H1 (cell line): Measurements from ENCODE around the gene LAMC1.

ENCODE experiments used
- CBX5 ChIP-seq: fragments of 300-800, 300-1000 bp; sonication (generic); IDR thresholded peaks from 2 replicates; pipeline ENCODE4 v1.7.1; 2016; ENCODE audit warnings: antibody characterized with exemption, low read length, low read depth
- EP300 ChIP-seq, 2 experiments: IDR thresholded peaks; 1 replicate in 1 of 2; 2 replicates in 1 of 2; pipeline ENCODE4 v1.6.1; 2011 to 2012; ENCODE audit warnings: low read depth in 2 of 2, low read length in 2 of 2, mild to moderate bottlenecking in 2 of 2, borderline replicate concordance in 1 of 2, inconsistent platforms in 1 of 2, moderate library complexity in 1 of 2
- EZH2 ChIP-seq: fragments of 200-600 bp; sonication (generic); IDR thresholded peaks from 2 replicates; pipeline ENCODE4 v1.7.1; 2012; ENCODE audit warnings: low read depth, mild to moderate bottlenecking, moderate library complexity, low read length, inconsistent platforms; ENCODE audit not compliant: severe bottlenecking
- JUND ChIP-seq: IDR thresholded peaks from 2 replicates; pipeline ENCODE4 v1.6.1; 2011; ENCODE audit warnings: mild to moderate bottlenecking, improper control_type of control experiment, low read length
- KDM1A ChIP-seq: fragments of 200-600, 300-600 bp; sonication (generic); IDR thresholded peaks from 2 replicates; pipeline ENCODE4 v1.7.1; 2016; ENCODE audit warnings: mild to moderate bottlenecking, low read length, borderline replicate concordance
- POLR2A ChIP-seq, 2 experiments: IDR thresholded peaks; 1 replicate in 1 of 2; 2 replicates in 1 of 2; pipeline ENCODE4 v1.6.1; 2011; ENCODE audit warnings: low read depth in 2 of 2, low read length in 2 of 2, mild to moderate bottlenecking in 2 of 2; ENCODE audit errors: control extremely low read depth in 1 of 2
- POLR2AphosphoS5 ChIP-seq: IDR thresholded peaks from 2 replicates; pipeline ENCODE4 v1.6.1; 2011; ENCODE audit warnings: low read depth, low read length
- RAD21 ChIP-seq, 2 experiments: IDR thresholded peaks in 1 of 2; conservative IDR thresholded peaks in 1 of 2; 2 replicates each; pipeline ENCODE4 v1.6.1; 2011; ENCODE audit warnings: low read depth in 2 of 2, low read length in 2 of 2, improper control_type of control experiment in 1 of 2, inconsistent platforms in 1 of 2, mild to moderate bottlenecking in 1 of 2, moderate library complexity in 1 of 2
- SIN3A ChIP-seq, 2 experiments: IDR thresholded peaks in 1 of 2; conservative IDR thresholded peaks in 1 of 2; 2 replicates each; pipeline ENCODE4 v1.6.1; 2011 to 2012; ENCODE audit warnings: low read length in 2 of 2, improper control_type of control experiment in 1 of 2, low read depth in 1 of 2, mild to moderate bottlenecking in 1 of 2
- TAF7 ChIP-seq: optimal IDR thresholded peaks from 2 replicates; pipeline ENCODE3; 2011; ENCODE audit warnings: low read depth, mild to moderate bottlenecking, inconsistent platforms, low read length, moderate library complexity, borderline replicate concordance
- ZNF274 ChIP-seq: IDR thresholded peaks from 2 replicates; pipeline ENCODE4 v1.7.0; 2012; ENCODE audit warnings: low read length, borderline replicate concordance; ENCODE audit errors: extremely low read depth
- TF ChIP-seq, protein P1 (sequence below), 3 experiments: IDR thresholded peaks; 1 replicate in 2 of 3; 2 replicates in 1 of 3; pipeline versions ENCODE4 v1.5.1 to v1.6.1; 2011; ENCODE audit warnings: low read length in 3 of 3, mild to moderate bottlenecking in 3 of 3, inconsistent platforms in 2 of 3, low read depth in 1 of 3, moderate library complexity in 1 of 3; ENCODE audit not compliant: insufficient read depth in 1 of 3; ENCODE audit errors: control extremely low read depth in 1 of 3
- TF ChIP-seq, protein P2 (sequence below): IDR thresholded peaks from 2 replicates; pipeline ENCODE4 v1.6.1; 2011; ENCODE audit warnings: low read depth, mild to moderate bottlenecking, low read length; ENCODE audit not compliant: insufficient read depth

GRCh38 chr1:183024317-183025009, 1.2 kb downstream of the LAMC1 start:
- TF ChIP-seq CBX5: no peak
- peak; percentile 8 for TF ChIP-seq EZH2
- no peak for TF ChIP-seq RAD21 (IDR thresholded peaks at IDR 0.05 in 1 of 2, conservative IDR thresholded peaks at IDR 0.05 in 1 of 2; ENCODE audit: low read depth in 2 of 2, low read length in 2 of 2)
- TF ChIP-seq KDM1A: no peak
- TF ChIP-seq, protein P1, sequence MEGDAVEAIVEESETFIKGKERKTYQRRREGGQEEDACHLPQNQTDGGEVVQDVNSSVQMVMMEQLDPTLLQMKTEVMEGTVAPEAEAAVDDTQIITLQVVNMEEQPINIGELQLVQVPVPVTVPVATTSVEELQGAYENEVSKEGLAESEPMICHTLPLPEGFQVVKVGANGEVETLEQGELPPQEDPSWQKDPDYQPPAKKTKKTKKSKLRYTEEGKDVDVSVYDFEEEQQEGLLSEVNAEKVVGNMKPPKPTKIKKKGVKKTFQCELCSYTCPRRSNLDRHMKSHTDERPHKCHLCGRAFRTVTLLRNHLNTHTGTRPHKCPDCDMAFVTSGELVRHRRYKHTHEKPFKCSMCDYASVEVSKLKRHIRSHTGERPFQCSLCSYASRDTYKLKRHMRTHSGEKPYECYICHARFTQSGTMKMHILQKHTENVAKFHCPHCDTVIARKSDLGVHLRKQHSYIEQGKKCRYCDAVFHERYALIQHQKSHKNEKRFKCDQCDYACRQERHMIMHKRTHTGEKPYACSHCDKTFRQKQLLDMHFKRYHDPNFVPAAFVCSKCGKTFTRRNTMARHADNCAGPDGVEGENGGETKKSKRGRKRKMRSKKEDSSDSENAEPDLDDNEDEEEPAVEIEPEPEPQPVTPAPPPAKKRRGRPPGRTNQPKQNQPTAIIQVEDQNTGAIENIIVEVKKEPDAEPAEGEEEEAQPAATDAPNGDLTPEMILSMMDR (IDR thresholded peaks at IDR 0.05; ENCODE audit: control extremely low read depth in 1 of 3, insufficient read depth in 1 of 3, low read depth in 1 of 3, low read length in 3 of 3): no peak
- no peak for TF ChIP-seq TAF7
- TF ChIP-seq POLR2A (IDR thresholded peaks at IDR 0.05; ENCODE audit: control extremely low read depth in 1 of 2, low read depth in 2 of 2, low read length in 2 of 2): no peak
- no peak for TF ChIP-seq POLR2AphosphoS5
- no peak for TF ChIP-seq ZNF274
- no peak for TF ChIP-seq SIN3A (conservative IDR thresholded peaks at IDR 0.05 in 1 of 2, IDR thresholded peaks at IDR 0.05 in 1 of 2; ENCODE audit: low read depth in 1 of 2, low read length in 2 of 2)
- TF ChIP-seq EP300 (IDR thresholded peaks at IDR 0.05; ENCODE audit: borderline replicate concordance in 1 of 2, low read depth in 2 of 2, low read length in 2 of 2): no peak
- TF ChIP-seq, protein P2, sequence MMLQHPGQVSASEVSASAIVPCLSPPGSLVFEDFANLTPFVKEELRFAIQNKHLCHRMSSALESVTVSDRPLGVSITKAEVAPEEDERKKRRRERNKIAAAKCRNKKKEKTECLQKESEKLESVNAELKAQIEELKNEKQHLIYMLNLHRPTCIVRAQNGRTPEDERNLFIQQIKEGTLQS: no peak
- TF ChIP-seq JUND: no peak
